ENCODE measurements around the gene PDIA4.
A peak's percentile ranks its signal among the peaks of the same experiment; 100 is the strongest.
"Not testable (repeated sequence)": the region's sequence is repeated elsewhere in the genome, so short reads cannot be mapped to it uniquely, and the experiment has no call there.

Gene PDIA4

DNA sequence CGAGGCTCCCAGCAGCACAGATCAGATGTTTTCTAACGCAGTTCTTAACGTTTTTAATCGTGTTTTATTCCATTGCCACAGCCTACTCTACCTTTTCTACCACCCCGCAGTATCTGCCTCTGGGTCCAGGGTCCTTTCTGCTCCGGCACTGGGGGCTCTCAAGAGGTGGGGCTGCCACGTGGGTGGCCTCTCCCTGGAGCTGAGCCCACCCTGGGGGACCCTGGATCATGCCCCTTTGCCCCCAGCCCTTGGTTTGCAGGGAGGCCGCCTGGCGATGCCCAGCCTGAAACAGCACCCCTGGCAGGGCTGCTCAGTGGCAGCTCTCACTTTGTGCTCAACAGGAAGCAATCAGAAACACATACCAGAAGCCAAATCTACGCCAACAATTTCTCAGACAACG is 25.3 kb downstream of the PDIA4 start:
- DNase-seq (ENCODE audit: low spot score) = no peak

DNA sequence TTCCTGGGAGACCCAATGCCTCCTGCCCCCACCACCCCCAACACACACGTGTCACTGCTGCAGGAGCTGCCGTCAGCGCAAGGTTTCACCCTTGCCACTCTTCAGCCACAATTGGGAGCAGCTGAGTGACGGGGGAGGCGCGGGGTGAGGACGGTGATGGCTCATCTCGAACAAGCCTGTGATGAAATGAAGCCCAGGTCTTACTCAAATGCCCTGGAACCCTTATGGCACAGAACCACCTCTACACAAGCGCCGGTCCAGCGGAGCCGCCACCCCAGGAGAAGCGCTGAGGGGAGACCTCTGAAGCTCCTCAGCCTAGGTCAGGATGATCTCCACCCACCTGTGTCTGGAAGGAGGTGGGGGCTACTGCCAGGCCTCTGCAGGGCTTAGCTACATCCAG is 25.7 kb downstream of the PDIA4 start:
- DNase-seq (ENCODE audit: low spot score) = no peak

DNA sequence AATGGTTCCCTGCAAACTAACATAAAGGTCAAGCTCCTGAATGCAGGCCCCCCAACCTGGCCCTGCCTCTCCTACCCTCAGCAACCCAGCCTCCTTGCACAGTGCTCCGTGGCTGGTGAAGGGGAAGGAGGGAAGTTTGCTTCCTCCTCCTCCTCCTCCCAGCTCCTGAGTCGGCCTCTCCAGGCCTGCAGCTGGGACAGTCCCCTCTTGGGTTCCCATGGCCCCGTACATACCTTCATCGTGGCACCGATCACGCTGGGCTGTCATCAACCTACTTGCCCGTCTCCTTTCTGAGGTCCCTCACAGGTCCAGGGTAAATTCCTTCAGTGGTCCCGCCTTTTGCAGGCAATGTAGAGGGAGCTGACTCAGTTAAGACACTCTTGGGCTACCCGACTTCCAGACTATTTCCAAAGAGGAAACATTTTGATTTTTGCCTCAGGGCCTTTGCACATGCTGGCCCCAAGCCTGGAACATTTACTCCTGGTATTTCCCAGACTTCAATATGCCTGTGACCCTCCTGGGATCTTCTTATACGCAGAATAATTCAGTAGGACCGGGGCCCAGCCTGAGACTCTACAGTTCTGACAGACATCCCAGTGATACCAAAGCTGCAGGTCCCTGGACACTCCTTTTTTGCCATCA is 26.8 kb downstream of the PDIA4 start:
- no peak for DNase-seq (ENCODE audit: low spot score)

DNA sequence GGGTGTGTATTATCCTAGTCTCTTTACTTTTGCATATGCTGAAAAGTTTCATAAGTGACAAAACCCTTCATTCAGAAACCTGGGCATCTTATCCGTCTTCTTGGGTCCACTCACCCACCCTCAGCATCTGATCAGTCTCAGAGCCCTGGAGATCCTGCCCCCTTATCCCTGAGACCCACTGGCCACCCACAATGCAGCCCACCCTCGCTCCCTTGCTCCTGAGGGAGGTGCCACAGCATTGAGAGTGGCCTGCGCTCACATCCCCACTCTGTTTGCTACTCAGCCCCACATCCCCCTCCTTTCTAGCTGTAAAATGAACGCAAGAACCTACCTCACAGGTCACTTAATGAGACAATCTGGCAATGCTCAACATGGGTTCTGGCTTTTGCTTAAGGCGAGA is 27.3 kb downstream of the PDIA4 start:
- no peak for DNase-seq (ENCODE audit: low spot score)

DNA sequence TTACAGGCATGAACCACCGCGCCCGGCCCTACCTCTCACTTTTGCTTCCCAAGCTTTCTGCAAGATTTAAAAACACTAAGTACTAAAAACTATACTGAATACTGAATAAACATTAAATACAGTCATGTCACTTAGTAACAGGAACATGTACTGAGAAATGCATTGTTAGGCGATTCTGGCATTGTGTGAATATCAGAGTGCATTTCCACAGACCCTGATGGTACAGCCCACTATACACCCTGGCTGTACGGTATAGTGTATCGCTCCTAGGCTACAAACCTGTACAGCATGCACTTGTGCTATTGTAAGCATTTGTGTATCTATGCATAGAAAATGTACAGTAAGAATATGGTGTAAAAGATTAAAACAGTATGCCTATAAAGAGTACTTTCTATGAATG is 29.1 kb downstream of the PDIA4 start:
- DNase-seq (ENCODE audit: low spot score) = no peak

DNA sequence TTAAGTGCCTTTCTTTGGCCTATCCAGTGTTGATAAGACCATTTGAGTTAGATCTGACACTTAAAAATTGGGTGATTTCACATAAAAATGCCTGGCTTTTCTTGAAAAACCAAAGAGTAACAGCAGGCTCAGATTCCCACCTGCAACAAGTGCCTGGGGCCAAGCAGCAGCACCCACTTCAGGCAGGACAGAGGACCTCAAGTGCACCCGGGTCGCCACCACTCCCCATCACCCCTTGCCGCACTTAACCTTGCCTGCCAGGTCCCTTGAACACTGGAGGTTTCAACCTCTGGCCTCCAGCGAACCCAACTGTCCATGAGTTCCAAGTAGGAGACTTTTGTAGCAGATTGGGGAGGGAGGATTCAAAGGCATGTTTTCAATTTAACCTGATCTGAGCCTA is 30.8 kb downstream of the PDIA4 start:
- DNase-seq (ENCODE audit: low spot score) = no peak

DNA sequence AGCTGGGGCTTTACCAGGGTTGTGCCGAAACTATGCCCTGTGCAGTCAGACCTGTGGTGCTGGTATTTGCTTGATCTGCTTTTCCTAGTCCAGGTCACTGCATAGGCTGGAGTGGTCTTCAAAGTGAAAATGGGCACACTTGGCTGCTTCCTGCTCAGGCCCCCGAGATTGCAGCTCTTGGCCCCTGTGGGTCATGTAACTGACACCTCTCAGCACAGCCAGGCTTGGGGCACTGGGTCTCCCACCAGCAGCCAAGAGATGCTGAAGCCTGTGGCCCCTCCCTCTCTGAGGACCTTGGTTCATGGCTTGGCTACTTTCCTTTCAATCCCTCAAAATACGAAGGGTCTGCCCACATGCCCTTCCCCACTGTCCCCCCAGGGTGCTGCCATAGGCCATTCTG is 33.7 kb downstream of the PDIA4 start:
- no peak for DNase-seq (ENCODE audit: low spot score)

DNA sequence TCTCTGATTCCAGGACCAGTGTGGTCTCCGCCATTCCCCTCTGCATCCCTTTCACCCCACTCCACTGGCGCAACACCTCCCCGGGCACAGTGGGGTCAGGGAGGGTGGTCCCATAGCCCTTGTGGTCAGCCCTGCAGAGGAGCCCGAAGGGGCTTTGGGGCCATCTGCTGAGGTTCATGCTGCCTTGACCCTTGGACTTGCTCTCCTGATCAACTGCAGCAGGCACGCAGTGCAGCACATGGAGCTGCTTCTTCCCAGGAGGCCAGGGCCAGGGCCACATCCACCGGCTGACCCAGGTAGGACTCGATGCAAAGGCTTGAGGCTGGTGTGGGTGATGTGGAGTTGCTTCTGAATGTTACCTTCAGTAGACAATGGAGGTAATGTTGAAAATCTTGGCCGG is 35.1 kb downstream of the PDIA4 start:
- DNase-seq (ENCODE audit: low spot score) = no peak

DNA sequence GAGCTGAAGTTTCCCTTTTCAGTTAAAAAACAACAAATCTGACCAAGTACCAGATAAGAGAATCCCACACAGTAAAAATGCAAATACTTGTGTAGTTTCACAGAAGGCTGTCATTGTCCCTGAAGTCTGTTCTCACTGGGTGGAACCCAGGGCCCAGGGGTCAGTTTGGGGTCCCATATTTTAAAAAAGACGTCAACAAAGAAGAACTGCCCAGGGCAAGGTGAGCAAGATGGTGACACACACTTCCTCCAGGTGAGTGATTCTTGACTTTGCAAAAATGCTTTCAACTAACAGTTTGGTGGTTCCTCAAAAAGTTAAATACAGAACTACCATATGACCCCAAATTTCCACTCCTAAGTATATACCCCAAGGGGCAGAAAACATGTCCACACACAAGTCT is 36.8 kb downstream of the PDIA4 start:
- no peak for DNase-seq (ENCODE audit: low spot score)

DNA sequence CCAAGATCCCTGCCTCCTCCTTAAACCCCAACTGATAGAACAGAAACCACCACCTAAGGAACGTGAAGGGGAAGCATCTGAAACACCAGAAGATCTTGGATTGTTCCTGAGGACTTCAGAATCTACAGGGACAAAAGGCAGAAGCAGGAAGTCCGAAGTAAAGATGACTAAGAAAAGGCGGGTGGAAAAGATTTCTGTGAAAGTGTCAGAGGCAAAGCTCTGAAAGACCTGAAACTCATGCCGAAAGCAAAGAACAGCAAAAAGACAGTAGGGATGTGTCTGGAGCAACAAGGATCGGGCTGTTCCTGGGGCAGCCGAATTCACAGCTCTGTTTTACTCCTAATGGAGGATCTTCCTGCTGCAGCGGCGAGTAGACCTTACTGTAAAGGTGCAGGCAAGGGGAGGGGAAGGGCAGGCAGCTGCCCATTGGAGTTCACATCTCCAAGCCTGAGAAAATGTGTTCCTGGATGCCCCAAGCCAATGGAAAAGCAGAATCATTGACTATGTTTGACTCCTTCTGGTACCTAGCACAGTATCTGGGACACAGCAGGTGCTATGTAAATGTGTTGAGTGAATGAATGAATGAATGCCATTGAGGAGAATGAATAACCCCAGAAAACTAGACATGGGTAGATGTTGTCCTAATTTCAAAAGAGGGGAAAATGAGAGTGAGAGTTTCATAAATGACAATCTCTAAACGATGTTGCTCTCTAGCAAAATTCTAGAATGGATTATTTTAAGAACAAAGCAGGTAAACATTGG is 40.4 kb downstream of the PDIA4 start:
- DNase-seq (ENCODE audit: low spot score) = no peak

DNA sequence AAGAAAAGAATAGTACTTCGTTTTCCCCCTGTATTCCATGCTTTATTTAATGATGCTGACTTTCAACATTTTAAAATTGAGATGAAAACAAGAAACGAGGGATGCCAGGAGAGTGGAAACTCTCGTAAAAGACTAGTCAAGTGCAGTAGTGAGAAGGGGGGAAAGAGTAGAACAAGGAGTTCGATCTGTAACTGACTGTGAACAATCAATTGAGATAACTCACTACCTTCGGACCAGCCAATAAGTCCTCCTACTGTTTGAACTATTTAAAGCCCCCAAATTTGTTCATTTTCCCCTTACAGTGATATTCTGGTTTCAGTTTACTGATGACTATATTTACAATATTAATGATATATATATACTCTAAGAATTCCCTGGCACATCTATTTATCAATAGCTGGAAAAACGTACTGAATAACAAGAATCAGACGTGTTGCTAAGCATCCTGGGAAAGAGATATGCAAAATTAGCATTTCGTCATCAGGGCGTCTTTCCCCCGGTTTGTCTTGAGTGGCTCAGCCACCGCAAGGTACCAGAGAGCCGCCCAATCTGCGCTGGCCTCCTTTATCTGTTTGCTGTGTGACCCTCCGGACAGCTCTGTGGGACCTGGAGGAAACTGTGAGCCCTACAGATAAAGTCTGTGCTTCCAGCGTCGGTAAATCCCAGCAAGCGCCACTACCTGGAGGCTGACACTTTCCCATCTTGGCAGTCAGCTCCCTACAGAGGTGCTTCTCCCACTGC is 41.1 kb downstream of the PDIA4 start:
- DNase-seq (ENCODE audit: low spot score) = peak; percentile 89

DNA sequence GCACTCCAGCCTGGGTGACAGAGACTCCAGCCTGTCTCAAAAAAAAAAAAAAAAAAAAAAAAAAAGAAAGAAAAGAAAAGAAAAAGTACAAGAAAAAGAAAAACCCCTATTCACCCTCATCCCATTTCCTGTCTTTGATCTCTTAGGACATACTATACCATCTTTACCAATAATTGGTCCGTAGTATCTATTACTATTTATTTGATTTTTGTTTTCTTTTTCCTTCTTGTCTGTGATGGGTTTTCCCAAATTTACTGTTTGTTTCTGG is 41.6 kb downstream of the PDIA4 start:
- DNase-seq (ENCODE audit: low spot score) = no peak

DNA sequence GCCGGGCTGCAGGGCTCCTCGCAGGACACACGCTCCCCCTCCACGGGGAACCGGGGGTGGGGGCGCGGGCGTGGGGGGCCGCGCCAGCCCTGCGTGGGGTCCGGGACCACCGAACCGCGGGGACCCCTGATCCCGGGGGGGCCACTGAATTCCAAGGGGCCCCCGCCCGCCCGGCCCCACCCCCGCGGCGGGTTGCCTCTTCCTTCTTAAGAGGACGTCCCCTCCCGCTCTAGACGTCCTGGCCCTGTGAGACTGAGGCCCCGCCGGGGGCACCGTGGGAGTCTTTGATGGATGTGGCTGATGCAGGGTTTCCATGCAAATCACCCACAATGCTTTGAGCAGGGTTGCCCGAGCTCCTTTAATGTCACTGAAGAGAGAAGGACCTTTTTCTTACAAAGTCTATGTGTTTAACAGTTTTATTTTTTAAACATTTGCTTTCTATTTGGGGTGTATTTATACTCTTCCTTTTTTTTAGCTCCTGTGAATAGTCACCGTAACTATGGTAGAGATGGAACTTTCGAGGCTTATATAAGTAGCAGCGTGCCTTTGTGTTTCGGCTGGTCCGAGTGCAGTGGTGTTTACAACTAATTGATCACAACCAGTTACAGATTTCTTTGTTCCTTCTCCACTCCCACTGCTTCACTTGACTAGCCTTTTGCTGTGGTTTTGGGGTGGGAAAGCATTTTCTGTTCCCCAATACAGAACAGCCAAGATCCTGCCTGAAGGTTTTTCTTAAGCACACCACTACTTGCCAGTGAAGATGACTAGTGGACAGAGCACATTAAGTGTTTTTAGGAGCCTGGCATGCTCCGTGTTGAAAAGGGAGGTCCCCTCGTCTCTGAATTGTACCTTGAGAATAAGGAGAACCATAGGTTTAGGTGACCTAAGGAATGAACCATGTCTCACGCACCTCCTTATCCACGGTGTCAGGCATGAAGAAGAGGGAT is 44.8 kb downstream of the PDIA4 start:
- DNase-seq (ENCODE audit: low spot score) = peak; percentile 86

DNA sequence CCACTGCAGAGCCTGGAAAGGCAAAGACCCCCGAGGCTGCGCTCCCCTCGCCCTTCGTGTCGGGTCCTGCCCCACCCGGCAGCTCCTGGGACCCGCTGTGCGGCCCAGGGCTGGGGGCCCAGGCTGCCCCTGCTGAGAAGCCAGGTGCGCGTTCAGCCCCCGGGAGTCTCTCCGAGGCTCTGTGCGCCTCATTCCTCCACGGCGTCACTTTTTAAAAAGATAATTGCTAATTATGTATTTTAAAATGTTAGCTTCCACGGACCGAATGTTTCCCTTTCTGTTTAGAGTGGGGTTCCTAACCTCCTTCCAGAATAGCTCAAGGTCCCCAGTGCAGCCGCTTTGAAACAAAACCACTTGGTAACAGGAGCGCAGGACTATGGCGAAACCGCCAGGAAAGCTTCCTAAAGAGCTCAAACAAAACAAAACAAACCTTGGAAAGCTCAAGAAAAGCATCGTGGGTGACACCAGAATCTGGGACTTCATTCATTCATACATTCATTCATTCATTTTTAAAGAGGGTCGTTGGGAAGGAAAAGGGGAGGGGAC is 45.6 kb downstream of the PDIA4 start:
- no peak for DNase-seq (ENCODE audit: low spot score)

DNA sequence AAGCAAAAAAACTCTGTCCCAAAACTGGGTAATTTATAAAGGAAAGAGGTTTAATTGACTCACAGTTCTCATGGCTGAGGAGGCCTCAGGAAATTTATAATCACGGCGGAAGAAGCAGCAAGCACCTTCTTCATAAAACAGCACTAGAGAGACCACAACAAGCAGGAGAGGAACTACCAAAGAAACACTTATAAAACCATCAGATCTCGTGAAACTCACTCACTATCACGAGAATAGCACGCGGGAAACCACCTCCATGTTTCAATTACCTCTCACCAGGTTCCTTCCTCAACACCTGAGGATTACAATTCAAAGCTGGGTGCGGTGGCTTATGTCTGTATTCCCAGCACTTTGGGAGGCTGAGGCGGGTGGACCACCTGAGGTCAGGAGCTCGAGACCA is 48.5 kb downstream of the PDIA4 start:
- DNase-seq (ENCODE audit: low spot score) = peak; percentile 5

DNA sequence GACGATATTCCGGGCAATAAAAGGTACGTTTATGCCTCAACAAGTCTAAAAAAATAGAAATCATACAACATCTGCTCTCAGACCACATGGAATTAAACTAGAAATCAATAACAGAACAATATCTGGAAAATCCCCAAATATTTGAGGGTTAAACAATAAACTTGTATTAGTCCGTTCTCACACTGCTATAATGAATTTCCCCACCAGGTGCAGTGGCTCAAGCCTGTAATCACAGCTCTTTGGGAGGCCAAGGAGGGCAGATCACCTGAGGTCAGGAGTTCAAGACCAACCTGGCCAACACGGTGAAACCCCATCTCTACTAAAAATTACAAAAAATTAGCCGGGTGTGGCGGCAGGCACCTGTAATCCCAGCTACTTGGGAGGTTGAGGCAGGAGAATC is 49.2 kb downstream of the PDIA4 start:
- not testable (repeated sequence) for DNase-seq (ENCODE audit: low spot score)

DNA sequence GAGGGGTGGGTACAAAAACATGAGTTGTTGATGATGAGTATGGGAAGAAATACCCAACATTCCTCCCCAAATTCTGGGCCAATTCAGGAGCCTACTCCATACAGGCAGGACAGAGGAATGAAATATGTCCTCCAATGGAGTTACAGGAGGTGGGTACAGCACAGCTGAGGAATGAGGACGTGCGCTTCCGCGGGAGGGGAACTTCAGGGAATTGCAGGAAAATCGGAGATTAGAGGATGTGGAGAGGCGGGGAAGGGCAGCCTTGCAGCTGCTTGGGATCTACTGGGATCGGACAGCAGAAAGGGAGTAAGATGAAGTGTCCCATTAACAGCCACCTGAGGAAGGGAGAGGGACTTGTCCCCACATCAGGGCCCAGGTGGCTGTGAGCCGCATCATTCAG is 50.2 kb downstream of the PDIA4 start:
- no peak for DNase-seq (ENCODE audit: low spot score)

DNA sequence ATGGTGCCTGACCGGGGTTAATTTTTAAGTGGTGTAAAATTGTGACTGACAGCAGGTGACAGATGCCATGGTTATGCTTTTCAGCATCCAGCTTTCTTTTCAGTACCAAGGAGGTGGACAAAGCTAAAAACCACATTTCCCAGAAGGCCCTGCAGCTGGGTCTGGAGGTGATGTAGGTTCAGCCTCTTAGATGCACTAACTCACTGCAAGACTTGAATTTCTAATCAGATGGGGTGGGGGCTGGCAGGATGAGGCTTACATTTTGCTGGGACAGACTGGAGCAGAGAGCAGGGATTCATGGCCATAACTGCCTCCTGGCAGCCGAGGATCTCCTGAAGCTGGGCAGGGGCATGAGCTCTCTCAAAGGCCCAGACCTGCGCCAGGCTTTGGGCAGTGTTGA is 52.4 kb downstream of the PDIA4 start:
- no peak for DNase-seq (ENCODE audit: low spot score)

DNA sequence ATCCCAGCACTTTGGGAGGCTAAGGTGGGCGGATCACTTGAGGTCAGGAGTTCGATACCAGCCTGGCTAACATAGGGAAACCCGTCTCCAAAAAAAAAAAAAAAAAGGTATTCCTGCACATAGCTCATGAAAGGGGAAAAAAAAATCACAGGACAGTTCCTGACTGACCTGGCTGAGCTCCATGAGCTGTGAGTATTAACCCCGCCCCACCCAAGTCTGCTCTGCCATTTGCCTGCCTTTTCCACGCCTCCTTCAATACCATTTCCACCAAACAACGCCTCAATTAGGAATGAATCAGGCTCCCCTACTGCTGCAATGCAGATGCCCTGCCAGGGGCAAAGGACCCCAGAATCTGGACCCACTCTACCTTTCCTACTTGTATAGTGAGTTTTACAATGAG is 55.0 kb downstream of the PDIA4 start:
- DNase-seq (ENCODE audit: low spot score) = no peak

DNA sequence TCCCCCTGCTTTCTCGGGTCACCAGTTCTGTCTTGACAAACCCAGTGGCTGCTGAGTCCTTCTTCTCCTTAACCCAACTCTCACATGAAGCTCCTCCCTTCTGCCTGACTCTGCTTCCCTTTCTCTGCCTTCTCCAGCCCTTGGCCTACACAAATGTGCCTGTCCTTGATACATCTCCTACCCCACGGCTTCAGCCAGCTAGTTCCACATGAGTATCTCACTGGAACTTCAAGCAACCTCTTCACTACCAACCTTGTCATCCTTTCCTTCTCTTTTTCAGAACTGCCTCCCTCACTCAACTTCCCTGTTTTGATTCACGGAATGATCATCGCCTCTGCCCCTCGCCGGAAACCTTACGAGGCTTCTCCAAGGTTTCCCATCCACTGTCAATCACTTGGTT is 55.9 kb downstream of the PDIA4 start:
- no peak for DNase-seq (ENCODE audit: low spot score)

DNA sequence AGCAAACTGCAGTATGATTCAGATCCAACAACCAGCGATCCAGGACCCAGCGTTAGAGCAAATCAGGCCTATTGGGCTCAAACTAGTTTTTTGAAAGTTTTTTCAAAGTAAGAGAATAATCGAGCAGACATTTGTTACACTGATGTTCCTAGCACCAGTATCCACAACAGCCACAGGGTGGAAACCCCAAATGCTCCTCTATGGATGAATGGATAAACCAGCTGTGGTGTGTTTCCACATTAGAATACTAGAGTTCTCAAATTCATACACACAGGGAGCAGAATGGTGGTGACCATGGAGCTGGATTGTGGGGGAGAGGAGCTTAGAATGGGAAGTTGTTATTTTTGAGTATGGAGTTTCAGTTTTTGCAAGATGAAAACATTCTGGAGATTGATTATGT is 60.7 kb downstream of the PDIA4 start:
- no peak for DNase-seq (ENCODE audit: low spot score)

DNA sequence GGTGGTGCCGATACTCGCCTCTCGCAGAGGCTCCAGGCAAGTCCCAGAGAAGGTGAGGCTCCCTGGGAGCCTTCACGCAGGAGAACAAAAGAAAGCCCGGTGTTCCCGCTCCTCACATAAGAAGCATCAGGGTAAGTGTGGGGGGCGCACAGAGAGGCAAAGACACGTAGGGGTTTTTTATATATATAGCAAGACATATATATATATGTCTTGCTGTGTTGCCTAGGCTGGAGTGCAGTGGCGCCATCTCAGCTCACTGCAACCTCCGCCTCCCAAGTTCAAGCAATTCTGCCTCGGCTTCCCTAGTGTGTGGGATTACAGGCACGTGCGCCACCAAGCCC is 61.3 kb downstream of the PDIA4 start:
- no peak for DNase-seq (ENCODE audit: low spot score)

Measured in activated CD4-positive, alpha-beta T cell treated with anti-CD3 and anti-CD28 coated beads, Interleukin-2, Interleukin-4, amounts not matched to agents 100 ng/mL and 50 ng/mL, durations not matched to agents 16 hours and 8 hours (primary cell).